NCI-H345 treated with DMSO at 0.1 percent for 48 hours (cell line): ENCODE data around the gene PI4KB.
A peak's percentile ranks its signal among the peaks of the same experiment; 100 is the strongest.
"Not testable (repeated sequence)": the region's sequence is repeated elsewhere in the genome, so short reads cannot be mapped to it uniquely, and the experiment has no call there.

Source experiments
- DNase-seq: peaks from one replicate; lab custom pipeline; 2025; ENCODE audit not compliant: unreplicated experiment; lab: John Stamatoyannopoulos, UW

Gene PI4KB

GRCh38 chr1:151327223-151327902, at the start of gene PI4KB:
Gene PI4KB (minus strand): TSS chr1:151327416. CDS start chr1:151316481, 10,935 bp downstream.
- DNase-seq, result peak; percentile 100

- no peak for DNase-seq
Observed at GRCh38 chr1:151373196-151373595, 46.0 kb upstream of the PI4KB start.

- DNase-seq, result peak; percentile 95
Observed at GRCh38 chr1:151372058-151372934, 45.1 kb upstream of the PI4KB start, which contains the start of gene SELENBP1. Gene SELENBP1 (minus strand): TSS chr1:151372705. CDS start chr1:151372641, 64 bp downstream.

GRCh38 chr1:151371370-151372057, 44.3 kb upstream of the PI4KB start:
- peak; percentile 97 for DNase-seq

- peak; percentile 64 for DNase-seq
Observed at GRCh38 chr1:151370211-151370911, 43.1 kb upstream of the PI4KB start.

GRCh38 chr1:151369621-151370048, 42.4 kb upstream of the PI4KB start:
- no peak for DNase-seq

GRCh38 chr1:151369302-151369610, 42.0 kb upstream of the PI4KB start:
- DNase-seq, result no peak

GRCh38 chr1:151368393-151369301, 41.4 kb upstream of the PI4KB start:
- DNase-seq, result no peak

- DNase-seq, result no peak
Observed at GRCh38 chr1:151367658-151368392, 40.6 kb upstream of the PI4KB start.

- DNase-seq, result no peak
Observed at GRCh38 chr1:151364996-151365395, 37.8 kb upstream of the PI4KB start.

- no peak for DNase-seq
Observed at GRCh38 chr1:151362308-151363155, 35.3 kb upstream of the PI4KB start.

GRCh38 chr1:151361883-151362282, 34.7 kb upstream of the PI4KB start:
- DNase-seq, result no peak

- no peak for DNase-seq
Observed at GRCh38 chr1:151356696-151357095, 29.5 kb upstream of the PI4KB start.

GRCh38 chr1:151352021-151352718, 25.0 kb upstream of the PI4KB start:
- no peak for DNase-seq

GRCh38 chr1:151350323-151350722, 23.1 kb upstream of the PI4KB start:
- not testable (repeated sequence) for DNase-seq

- no peak for DNase-seq
Observed at GRCh38 chr1:151347523-151348246, 20.5 kb upstream of the PI4KB start.
